ENCODE results near the gene MST1R. TPM values are rescaled to one million over a fixed set of nuclear protein-coding genes. Genes with fewer than 3 reads are reported as not detected.

MST1R gene
- polyA plus RNA-seq, 1 donor from 2014 or later = 4.2 TPM

GRCh38 chr3:49928481-49929017 lies 24.9 kb upstream of the MST1R start:
- Histone ChIP-seq H3K4me2 (ENCODE audit: low read length) (no peak overlapping the region), H3K9me2 (ENCODE audit: insufficient read depth, low read length) (no peaks in the 10 kb centered on the region), H3K27ac (ENCODE audit: low read length) (no peak overlapping the region), H3K27me3 (ENCODE audit: insufficient read depth, low read depth, low read length) (no peaks in the 10 kb centered on the region), H4K20me1 (ENCODE audit: insufficient read depth) (no peaks in the 10 kb centered on the region), H3K79me2 (replicated peaks; ENCODE audit: insufficient read depth, low read length) (no peaks in the 10 kb centered on the region), H3K9ac (ENCODE audit: low read length) (peak overlapping the region; percentile 0), H3K36me3 (ENCODE audit: insufficient read depth, low read length) (no peaks in the 10 kb centered on the region), H3F3A (ENCODE audit: insufficient read depth, low read length, poor library complexity, severe bottlenecking) (no peaks in the 10 kb centered on the region), H3K9me3 (ENCODE audit: low read length) (no peaks in the 10 kb centered on the region), H2AFZ (ENCODE audit: low read depth, low read length) (no peak overlapping the region), H3K4me3 (ENCODE audit: low read length) (peak overlapping the region; percentile 99)
- TF ChIP-seq SMC3 (conservative IDR thresholded peaks at IDR 0.05; ENCODE audit: poor library complexity) (no peak), EZH2 (IDR thresholded peaks at IDR 0.05; ENCODE audit: borderline replicate concordance, insufficient read depth, low read length, poor library complexity, severe bottlenecking) (no peak), CTCF (IDR thresholded peaks at IDR 0.05; ENCODE audit: poor library complexity, severe bottlenecking) (no peak), EP300 (conservative IDR thresholded peaks at IDR 0.05; ENCODE audit: poor library complexity, severe bottlenecking) (no peak), POLR2AphosphoS5 (IDR thresholded peaks at IDR 0.05) (no peak), RAD21 (conservative IDR thresholded peaks at IDR 0.05) (no peak), TAF1 (IDR thresholded peaks at IDR 0.05; ENCODE audit: low read depth) (no peak), MXI1 (conservative IDR thresholded peaks at IDR 0.05; ENCODE audit: poor library complexity, severe bottlenecking) (no peak)
- TF ChIP-seq, protein P1, sequence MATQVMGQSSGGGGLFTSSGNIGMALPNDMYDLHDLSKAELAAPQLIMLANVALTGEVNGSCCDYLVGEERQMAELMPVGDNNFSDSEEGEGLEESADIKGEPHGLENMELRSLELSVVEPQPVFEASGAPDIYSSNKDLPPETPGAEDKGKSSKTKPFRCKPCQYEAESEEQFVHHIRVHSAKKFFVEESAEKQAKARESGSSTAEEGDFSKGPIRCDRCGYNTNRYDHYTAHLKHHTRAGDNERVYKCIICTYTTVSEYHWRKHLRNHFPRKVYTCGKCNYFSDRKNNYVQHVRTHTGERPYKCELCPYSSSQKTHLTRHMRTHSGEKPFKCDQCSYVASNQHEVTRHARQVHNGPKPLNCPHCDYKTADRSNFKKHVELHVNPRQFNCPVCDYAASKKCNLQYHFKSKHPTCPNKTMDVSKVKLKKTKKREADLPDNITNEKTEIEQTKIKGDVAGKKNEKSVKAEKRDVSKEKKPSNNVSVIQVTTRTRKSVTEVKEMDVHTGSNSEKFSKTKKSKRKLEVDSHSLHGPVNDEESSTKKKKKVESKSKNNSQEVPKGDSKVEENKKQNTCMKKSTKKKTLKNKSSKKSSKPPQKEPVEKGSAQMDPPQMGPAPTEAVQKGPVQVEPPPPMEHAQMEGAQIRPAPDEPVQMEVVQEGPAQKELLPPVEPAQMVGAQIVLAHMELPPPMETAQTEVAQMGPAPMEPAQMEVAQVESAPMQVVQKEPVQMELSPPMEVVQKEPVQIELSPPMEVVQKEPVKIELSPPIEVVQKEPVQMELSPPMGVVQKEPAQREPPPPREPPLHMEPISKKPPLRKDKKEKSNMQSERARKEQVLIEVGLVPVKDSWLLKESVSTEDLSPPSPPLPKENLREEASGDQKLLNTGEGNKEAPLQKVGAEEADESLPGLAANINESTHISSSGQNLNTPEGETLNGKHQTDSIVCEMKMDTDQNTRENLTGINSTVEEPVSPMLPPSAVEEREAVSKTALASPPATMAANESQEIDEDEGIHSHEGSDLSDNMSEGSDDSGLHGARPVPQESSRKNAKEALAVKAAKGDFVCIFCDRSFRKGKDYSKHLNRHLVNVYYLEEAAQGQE (IDR thresholded peaks at IDR 0.05; ENCODE audit: borderline replicate concordance) = no peak

DNA sequence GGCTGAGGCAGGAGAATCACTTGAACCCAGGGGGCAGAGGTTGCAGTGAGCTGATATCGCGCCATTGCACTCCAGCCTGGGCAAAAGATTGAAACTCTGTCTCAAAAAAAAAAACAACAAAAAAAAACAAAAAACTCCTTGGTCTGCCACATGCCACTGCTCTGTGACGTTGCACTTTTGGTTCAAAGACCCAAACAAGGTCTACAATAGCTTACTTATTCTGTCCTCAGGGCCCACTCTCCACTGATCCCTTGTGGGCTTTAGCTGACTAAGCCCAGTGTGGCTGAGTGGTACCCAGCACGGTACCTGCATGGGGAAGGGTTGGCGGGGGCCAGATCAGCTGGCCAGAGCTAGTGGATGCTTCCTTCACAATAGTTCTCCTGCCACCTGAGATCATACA lies 24.1 kb upstream of the MST1R start:
- Histone ChIP-seq H3K4me2 (ENCODE audit: low read length) (no peak overlapping the region), H3K4me3 (ENCODE audit: low read length) (peak overlapping the region; percentile 99), H3K79me2 (replicated peaks; ENCODE audit: insufficient read depth, low read length) (no peaks in the 10 kb centered on the region), H3K27me3 (ENCODE audit: insufficient read depth, low read depth, low read length) (no peaks in the 10 kb centered on the region), H3K27ac (ENCODE audit: low read length) (no peak overlapping the region), H3K36me3 (ENCODE audit: insufficient read depth, low read length) (no peaks in the 10 kb centered on the region), H2AFZ (ENCODE audit: low read depth, low read length) (no peak overlapping the region), H3K9ac (ENCODE audit: low read length) (no peak overlapping the region), H3F3A (ENCODE audit: insufficient read depth, low read length, poor library complexity, severe bottlenecking) (no peaks in the 10 kb centered on the region), H3K9me3 (ENCODE audit: low read length) (no peaks in the 10 kb centered on the region), H4K20me1 (ENCODE audit: insufficient read depth) (no peaks in the 10 kb centered on the region), H3K9me2 (ENCODE audit: insufficient read depth, low read length) (no peaks in the 10 kb centered on the region)
- TF ChIP-seq RAD21 (conservative IDR thresholded peaks at IDR 0.05) (no peak), CTCF (IDR thresholded peaks at IDR 0.05; ENCODE audit: poor library complexity, severe bottlenecking) (no peak), MXI1 (conservative IDR thresholded peaks at IDR 0.05; ENCODE audit: poor library complexity, severe bottlenecking) (no peak), TAF1 (IDR thresholded peaks at IDR 0.05; ENCODE audit: low read depth) (no peak), EP300 (conservative IDR thresholded peaks at IDR 0.05; ENCODE audit: poor library complexity, severe bottlenecking) (no peak), POLR2AphosphoS5 (IDR thresholded peaks at IDR 0.05) (no peak), EZH2 (IDR thresholded peaks at IDR 0.05; ENCODE audit: borderline replicate concordance, insufficient read depth, low read length, poor library complexity, severe bottlenecking) (no peak), SMC3 (conservative IDR thresholded peaks at IDR 0.05; ENCODE audit: poor library complexity) (no peak)
- TF ChIP-seq, protein P1 (IDR thresholded peaks at IDR 0.05; ENCODE audit: borderline replicate concordance) = no peak
